Stimulated activated CD8-positive, alpha-beta memory T cell treated with anti-CD3 and anti-CD28 coated beads, Interleukin-7, amount 100 ng/mL, for 48 hours (primary cell): ENCODE results near the gene ROR1.

Source experiments
- DNase-seq, 2 donors: peaks; one replicate each; pipeline ENCODE4 v3.0.0-alpha.2; 2020; ENCODE audit warnings: low read depth in 1 of 2; ENCODE audit errors: extremely low read depth in 1 of 2

ROR1 gene

DNA sequence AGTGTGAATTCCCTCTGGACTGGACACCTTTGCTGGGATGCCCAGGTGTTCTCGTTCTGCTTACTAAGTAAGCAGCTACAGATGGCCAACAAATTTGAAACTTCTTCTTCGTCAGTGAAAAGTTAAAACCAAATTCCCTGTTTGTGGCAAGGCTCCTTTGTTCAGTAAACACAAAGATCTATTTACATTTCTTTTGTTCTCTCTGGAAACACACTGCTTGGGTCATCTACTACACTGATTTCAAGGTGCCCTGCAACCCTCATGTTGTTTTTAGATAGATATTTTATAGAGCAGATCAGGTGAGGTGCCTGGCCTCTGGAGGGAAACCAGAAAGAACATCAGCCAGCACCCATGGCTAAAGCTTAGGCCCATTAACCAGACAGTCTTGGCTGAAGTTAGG, 272.4 kb downstream of the ROR1 start:
- no peak for DNase-seq

DNA sequence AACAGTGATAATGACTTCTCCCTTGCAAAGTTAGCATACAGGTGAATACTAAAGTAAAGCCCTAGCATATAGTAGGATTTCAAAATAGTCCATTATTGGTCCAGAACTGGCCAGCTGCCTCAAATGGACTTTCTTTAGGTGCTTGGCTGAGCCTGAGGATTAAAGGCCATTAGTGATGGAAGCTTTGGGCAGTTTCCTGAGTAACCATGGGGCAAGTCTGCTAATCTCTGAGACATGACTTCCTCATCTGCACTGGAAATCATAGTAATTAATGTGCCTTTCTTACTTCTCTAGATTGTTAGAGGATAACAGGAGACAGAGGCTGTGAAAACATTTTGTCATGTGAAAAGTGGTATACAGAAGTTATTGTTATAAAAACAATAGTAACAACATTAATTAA, 273.1 kb downstream of the ROR1 start:
- no peak for DNase-seq

- no peak for DNase-seq
These were observed 273.8 kb downstream of the ROR1 start for GRCh38 chr1:64047549-64047996.

GRCh38 chr1:64049900-64050540, 276.2 kb downstream of the ROR1 start:
- no peak for DNase-seq

DNA sequence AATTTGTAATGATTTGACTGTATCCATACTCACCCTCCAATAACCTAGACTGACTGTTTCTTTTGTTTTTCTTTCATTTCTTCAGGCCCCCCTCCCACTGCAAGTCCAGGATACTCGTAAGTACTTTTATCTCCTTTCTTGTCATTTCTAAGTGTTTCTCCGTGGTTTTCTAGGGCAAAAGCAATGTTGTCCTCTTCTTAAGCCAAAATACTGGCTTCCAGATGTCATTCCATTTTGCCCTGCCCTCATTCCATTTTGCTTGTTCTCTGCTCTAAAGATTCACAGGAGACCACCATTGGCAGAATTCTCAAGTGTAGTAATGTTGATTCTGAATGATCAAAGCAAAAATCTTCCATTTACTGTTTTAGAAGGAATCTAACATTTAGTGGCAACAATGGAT, 276.8 kb downstream of the ROR1 start:
- DNase-seq, result no peak

DNA sequence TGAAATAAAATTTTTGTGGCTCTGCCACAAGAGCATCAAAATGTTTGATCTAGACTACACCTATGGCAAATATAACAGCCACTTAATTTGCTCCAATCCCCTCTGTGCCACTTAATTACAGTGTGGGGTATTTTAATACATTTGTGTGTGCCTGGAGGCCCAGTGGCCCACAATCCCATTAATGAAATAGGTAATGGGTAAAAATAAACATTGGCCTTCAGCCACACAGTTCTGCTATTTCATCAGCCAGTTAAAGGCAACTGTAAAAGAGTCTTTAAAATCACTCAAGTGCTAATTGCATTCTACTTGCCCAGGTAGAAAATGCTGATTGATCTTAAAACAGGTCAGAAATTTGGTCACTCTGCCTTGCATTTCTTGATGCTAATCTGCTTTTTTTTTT, 278.0 kb downstream of the ROR1 start:
- DNase-seq, result no peak

DNA sequence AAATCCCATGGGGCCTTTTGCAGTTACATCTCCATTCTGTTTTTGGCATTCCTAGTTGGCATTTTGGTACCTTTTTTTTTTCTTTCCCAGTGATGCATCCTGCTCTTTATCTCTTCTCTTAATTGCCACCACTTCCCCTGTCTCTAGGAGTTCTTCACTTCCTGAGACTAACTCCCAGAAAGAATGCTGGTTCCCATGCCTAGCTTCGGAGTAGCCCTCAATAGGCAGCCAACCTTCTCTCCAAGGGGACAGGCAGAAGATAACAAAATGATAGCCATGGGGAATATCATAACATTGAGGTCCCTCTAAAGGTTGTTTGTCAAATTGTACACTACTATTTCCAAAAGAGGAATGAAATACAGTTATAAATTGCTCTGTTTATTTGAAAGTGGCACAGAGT, 279.0 kb downstream of the ROR1 start:
- DNase-seq, result no peak

- no peak for DNase-seq
These were observed 281.5 kb downstream of the ROR1 start for GRCh38 chr1:64055310-64055709.

DNA sequence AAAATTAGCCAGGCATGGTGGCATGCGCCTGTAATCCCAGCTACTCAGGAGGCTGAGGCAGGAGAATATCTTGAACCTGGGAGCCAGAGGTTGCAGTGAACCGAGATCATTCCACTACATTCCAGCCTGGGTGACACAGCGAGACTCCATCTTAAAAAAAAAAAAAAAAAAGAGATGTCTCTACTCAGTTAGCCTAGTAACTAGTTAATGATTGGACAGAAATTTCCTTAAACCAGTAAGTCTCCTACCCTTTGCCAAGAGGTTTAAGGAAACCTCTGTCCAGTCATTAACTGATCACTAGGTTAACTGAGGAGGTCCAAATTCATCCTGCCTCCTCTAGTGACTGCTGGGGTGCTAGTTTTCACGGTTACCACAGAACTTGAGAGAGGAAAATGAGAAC, 285.7 kb downstream of the ROR1 start:
- DNase-seq, result no peak

DNA sequence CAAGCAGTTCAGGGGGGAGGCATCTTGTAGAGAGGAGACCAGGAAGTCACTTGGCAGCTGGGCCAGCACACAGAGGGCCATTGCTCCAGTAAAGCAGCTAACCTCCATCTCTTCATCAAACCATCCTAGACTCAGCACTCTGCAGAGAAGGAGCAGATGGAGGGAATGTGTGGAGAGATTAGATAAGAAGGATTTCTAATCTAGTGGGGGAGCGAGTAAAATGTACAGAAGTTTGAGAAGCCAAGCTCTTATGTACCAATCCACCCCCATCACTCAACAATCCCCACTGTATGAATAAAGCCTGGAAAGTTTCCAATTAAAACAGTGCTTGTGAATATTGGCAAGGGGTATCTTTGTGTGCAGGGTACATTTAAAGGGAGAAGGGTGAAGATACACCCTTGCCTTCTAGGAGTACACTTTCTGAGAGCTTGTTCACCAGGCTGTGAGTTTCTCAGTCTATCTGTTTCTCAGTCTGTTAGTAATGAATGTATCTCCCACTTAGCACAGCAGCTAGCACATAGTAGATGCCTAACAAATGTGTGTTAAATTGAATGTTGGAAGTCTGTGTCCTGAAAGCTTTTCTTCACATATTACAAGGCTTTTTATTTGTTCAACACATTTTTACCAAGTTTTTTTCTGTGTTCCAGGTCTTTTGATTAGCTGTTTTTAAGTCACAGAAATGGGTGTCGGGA, 286.9 kb downstream of the ROR1 start:
- DNase-seq, result no peak

- DNase-seq, result no peak
These were observed 287.8 kb downstream of the ROR1 start for GRCh38 chr1:64061430-64062104.

DNA sequence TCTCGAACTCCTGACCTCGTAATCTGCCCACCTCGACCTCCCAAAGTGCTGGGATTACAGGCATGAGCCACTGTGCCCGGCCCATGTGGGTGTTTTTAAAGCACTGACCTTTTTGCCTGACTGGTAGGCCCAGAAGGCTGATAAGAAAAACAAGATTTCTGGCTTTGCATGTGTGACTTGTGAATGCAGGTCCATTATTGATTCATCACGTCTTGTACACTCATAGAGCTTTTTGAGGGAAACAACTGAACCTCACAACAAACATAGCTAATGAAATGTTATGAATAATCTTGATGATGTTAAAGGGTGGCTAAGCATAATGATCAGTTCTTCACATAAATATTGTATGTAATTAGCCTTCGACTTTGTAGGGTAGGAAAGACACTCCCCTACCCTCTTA, 288.7 kb downstream of the ROR1 start:
- DNase-seq, result no peak

DNA sequence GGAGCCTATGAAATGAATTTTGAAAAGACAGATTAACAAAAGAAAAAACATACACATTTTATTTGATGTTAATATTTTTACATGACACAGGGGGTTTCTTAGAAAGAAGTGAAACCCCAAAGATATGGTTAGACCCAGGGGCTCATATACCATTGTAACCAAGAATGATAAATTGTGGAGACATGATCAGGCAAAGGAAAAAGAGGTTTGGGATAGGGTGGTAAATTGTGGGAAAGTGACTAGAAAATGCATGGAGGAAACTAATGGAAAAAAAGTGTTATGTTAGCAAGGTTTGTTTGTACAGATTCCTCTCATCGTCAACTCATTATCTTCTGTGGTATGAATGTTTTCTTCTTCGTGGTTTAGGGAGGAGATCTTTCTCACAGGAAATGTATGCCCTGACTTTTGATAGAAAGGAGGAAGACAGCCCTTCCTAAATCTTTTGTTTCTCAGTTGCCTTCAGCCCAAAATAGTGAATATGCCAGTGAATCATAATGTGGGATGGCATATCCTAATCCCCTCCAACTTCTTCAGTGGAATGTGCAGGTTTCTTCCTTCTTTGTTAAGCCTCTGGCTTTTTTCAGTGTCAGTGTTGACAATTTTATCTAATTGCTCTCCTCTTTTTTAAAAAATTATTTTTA, 289.2 kb downstream of the ROR1 start:
- DNase-seq, result no peak

DNA sequence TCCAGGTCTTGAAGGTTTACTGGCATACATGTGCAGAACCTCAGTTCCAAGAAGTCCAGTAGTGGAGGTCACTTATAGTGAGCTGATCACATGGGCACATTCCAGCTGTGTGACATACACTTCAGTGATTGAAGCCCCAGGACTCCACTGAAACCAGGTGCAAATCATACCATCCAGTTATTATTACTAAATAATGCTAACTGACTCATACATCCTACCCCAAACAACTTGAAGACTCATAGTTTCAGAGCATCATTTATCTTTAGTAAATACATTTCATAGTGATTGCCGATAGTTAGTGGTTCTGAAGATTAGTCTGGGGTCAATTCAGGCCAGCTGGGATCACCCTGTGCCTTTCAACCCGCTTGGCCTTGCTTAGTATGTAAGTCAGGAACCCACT, 291.8 kb downstream of the ROR1 start:
- DNase-seq, result no peak

DNA sequence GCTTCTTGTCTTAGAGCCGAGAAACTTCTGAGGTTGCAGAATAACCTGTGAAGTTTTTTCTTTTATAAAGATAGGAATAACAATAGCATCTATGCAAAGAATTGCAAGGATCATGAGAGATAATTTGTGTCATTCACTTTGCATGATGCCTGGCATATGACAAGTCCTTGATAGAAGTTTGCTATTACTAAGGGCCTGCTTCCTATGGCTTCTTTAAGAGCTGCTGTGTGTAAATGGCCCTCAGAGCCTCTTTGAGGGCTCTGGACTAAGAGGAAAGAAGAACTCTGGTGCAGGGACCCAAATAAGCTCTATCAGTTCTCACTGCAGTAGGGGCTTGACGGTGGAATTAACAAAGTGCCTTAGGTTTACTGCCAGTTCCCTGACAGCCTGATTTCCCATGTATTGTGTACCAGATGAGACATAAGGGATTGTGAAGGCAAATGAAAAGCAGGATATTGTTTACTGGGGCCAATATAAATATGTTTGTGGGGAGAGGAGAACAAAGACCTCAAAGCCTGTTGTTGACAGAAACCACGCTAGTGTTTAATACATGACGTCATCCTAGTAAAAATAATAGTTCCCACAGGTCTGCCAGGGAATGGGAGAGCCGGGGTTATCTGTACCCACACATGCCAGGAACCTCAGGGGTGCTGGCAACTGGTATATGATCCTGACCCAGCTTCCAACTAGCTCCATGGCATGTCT, 298.4 kb downstream of the ROR1 start:
- DNase-seq, result no peak

DNA sequence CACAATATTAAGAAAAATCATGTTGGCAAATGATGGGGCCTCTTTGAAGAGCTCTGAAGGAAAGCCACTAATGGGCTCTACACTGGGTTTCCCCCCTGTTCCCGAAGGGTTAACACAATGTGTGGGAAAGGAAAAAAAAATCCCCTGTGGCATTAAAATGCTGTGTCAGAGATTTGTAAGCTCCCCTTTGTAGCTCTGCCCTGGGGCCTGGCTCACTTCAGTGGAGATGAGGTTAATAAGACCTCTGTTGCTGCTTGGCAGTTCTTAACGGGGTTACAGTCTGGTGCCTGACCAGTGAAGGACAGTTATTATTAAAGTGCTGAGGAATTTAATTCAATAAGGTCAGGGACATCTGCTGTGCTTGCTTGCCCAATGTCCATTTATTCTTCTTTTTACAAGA, 299.9 kb downstream of the ROR1 start:
- DNase-seq, result no peak

DNA sequence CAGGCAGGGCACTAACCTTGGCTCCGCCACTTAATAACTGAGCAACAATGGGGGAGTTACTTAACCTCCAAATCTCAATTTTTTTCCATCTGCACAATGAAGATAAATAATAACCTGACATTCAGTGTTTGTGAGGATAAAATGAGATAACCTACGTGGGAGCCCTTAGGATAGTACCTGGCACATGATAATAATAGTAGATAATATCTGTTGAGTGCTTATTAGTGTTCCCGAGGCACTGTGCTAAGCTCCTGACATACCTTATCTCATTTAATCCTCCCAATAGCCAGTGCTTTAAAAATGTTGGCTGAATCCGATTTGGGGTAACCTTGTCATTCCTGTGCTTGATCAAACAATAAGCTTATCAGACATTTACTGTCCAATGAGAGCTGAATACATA, 300.9 kb downstream of the ROR1 start:
- DNase-seq, result no peak

- DNase-seq, result no peak
These were observed 303.6 kb downstream of the ROR1 start for GRCh38 chr1:64077281-64077940.

DNA sequence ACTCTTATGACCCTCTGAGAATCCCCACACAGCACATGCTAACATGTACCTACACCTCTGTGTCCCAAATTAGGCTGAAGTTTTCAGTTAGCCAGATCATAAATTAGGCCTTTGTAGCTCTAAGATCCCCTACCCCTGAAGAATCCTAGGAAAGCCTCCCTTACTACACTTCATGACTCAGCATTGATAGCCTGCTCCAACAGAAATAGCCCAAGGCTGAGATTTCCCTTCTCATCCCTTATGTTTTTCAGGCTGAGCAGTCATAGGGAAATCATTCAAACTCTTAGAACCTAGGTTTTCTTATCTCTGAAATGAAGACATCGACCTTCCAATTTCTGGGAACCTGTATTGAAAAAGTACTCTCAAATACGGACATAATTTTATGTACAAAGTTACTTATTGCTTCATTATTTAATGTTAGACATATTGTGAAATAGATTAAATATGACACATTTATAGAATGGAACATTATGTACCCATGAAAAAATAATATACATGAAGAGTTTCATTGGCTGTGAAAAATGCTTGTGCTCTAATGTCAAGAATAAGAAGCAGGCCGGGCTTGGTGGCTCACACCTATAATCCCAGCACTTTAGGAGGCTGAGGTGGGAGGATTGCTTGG, 307.2 kb downstream of the ROR1 start:
- DNase-seq, result no peak

- no peak for DNase-seq
These were observed 308.6 kb downstream of the ROR1 start for GRCh38 chr1:64082459-64082858.
